Upper lobe of left lung (tissue), 4 donors: ENCODE measurements around the gene RFC3.

ENCODE experiments used
- EP300 ChIP-seq, 4 donors: sonication (generic); formaldehyde crosslinking; IDR thresholded peaks; one replicate each; pipeline ENCODE4 v1.5.1; 2017; ENCODE audit warnings: antibody characterized with exemption in 4 of 4, control low read depth in 2 of 4
- POLR2A ChIP-seq, 4 donors: fragments of 450-650 bp; IDR thresholded peaks; one replicate each; pipeline ENCODE4 v1.5.1; 2016 to 2017; ENCODE audit warnings: antibody characterized with exemption in 4 of 4, mild to moderate bottlenecking in 2 of 4
- POLR2AphosphoS5 ChIP-seq, 2 donors: sonication (generic); formaldehyde crosslinking; IDR thresholded peaks; one replicate each; pipeline ENCODE4 v1.5.1; 2017; ENCODE audit warnings: antibody characterized with exemption in 2 of 2
- TF ChIP-seq, protein P1 (sequence below), 6 experiments: fragments of 450-650 bp in 4 of 6; fragments of 200-600 bp in 2 of 6; sonication (generic) in 2 of 6; IDR thresholded peaks; one replicate each; pipeline ENCODE4 v1.5.1; 2016 to 2019; ENCODE audit warnings: antibody characterized with exemption in 6 of 6

DNA sequence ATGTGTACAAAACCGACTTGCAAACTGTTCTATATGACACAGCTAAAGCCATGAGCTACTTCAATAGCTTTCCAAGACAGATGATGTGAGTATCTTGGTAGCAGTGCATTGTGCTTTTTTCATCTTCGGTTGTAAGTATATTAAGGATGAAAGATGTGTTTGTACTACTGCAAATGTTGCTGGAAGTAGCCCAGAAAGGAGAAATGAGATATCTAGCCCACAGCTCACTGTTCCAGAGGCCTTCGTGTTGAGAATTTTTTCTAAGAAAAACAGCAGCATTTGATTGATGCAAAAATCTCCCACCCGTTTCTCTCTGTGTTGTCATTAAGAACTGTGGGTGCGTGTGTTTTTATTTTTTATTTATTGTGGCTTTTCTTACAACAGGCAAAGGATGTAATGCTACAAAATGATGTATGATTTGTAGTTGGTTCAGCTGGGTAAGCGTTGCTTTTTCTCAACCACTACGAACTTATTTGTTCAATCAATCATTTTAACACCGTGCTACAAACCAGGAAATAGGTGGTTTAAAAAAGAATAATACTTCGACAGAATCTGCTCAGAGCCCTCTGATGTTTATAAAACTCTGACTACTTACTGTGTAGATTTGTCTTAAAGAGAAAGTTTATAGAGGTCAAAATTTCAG, 41.6 kb upstream of the RFC3 start:
- TF ChIP-seq, protein P1, sequence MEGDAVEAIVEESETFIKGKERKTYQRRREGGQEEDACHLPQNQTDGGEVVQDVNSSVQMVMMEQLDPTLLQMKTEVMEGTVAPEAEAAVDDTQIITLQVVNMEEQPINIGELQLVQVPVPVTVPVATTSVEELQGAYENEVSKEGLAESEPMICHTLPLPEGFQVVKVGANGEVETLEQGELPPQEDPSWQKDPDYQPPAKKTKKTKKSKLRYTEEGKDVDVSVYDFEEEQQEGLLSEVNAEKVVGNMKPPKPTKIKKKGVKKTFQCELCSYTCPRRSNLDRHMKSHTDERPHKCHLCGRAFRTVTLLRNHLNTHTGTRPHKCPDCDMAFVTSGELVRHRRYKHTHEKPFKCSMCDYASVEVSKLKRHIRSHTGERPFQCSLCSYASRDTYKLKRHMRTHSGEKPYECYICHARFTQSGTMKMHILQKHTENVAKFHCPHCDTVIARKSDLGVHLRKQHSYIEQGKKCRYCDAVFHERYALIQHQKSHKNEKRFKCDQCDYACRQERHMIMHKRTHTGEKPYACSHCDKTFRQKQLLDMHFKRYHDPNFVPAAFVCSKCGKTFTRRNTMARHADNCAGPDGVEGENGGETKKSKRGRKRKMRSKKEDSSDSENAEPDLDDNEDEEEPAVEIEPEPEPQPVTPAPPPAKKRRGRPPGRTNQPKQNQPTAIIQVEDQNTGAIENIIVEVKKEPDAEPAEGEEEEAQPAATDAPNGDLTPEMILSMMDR (IDR thresholded peaks at IDR 0.05), result no peak
- TF ChIP-seq POLR2A (IDR thresholded peaks at IDR 0.05) (no peak), POLR2AphosphoS5 (IDR thresholded peaks at IDR 0.05) (no peak), EP300 (IDR thresholded peaks at IDR 0.05) (no peak)
